ENCODE data around the gene CNOT10.

CNOT10 gene

DNA sequence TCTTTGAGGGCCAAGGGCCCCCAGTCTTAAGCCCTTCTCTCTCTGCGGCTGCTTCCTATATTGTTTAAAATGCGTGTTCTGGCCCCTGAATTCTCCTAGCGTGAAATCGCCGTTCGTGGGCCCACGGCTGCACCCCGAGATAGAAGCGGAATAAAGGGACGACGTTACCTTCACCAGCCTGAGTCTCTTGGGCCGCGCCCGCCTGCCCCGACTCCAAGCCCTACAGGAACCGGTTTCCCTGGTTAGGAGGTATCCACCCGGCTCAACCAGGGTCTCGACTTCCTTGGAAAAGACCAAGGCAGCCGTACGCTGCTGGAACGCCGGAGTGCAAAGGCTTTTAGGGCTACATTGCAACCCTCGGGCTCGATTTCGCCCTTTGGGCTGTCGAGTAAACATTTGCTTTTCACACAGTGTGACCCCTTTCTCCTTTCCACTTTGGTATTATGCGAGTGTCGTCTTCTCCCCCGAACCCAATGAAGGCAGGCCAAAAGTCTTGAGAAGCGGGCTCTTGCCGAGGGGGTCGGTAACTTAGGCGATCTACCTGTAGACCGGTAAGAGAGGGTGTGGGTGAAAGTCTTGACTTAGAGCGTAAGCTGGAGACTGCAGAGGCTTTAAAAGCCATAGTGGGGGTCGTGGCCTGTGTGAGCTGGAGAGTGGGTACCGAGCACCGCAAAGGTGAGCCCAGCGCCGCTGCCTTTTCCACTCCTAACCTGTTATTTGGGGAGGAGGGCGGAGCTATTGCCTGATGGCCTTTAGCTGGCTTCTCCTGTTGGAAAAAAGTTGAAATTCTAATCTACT lies 134.8 kb downstream of the CNOT10 start:
- DNase-seq (ENCODE audit: extremely low spot score), result no peak
- POLR2A ChIA-PET, result no interaction called here
- TF ChIP-seq, protein P1, sequence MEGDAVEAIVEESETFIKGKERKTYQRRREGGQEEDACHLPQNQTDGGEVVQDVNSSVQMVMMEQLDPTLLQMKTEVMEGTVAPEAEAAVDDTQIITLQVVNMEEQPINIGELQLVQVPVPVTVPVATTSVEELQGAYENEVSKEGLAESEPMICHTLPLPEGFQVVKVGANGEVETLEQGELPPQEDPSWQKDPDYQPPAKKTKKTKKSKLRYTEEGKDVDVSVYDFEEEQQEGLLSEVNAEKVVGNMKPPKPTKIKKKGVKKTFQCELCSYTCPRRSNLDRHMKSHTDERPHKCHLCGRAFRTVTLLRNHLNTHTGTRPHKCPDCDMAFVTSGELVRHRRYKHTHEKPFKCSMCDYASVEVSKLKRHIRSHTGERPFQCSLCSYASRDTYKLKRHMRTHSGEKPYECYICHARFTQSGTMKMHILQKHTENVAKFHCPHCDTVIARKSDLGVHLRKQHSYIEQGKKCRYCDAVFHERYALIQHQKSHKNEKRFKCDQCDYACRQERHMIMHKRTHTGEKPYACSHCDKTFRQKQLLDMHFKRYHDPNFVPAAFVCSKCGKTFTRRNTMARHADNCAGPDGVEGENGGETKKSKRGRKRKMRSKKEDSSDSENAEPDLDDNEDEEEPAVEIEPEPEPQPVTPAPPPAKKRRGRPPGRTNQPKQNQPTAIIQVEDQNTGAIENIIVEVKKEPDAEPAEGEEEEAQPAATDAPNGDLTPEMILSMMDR (IDR thresholded peaks at IDR 0.05; ENCODE audit: control extremely low read depth, extremely low read depth, low read depth, missing control alignments), result no peak
- CTCF ChIA-PET, result no interaction called here

DNA sequence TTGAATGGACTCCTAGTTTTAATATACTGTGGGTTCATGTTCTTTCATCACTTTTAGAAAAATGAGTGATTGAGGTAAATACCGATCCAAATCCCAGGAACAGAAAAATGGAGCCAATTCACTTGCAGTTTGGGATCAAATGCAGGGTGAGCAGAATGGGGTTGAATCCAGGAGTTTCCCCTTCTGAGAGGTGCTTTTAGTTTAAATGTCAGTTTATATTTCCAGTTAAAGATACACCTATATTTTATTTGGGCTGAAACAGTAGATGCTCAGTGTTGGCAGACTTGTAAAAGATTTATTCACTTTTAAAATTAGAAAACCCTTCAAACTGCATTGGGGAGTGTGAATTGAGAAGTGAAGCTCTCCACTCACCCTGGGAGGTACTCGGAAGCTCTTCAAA lies 135.4 kb downstream of the CNOT10 start:
- TF ChIP-seq, protein P1 (IDR thresholded peaks at IDR 0.05; ENCODE audit: control extremely low read depth, extremely low read depth, low read depth, missing control alignments), result no peak
- CTCF ChIA-PET, result interaction anchor here (0.6 to 0.9 kb wide), 2 partner anchors 10 to 18 kb away, joined by 3 read pairs; no protein-coding TSS in a partner anchor
- no peak for DNase-seq (ENCODE audit: extremely low spot score)
- POLR2A ChIA-PET, result no interaction called here

DNA sequence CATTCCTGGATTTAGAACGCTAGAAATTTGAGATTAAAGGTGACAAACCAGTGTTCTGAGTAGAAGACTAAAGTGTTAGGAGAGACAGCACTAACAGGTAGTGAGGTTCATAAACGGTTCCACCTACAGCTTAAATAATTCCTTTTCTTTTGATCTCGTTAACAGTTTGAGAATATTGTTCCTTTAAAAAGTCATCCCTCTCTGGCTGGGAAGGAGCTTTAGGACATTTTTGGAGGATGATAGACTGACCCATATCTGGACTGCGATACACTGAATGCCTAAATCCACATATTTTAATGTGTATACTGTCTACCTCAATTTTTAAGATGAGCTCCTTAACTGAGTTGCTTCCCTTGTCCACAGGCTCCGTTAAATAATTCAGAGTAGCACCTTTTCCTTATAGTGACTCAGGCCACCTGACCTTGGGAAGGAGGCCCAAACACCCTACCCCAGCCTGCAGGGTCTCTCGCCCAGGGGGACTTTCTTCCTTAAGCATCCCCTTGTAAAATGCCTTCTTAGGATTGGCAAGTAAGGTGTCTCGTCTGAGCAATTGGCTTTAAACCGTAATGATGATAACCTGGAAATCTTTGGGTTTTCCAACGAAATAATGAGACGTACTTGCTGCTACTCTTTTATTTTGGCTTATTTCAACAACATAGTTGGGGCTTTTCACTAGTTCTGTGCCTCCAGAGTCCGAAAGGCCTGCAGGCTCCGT lies 136.1 kb downstream of the CNOT10 start:
- TF ChIP-seq, protein P1 (IDR thresholded peaks at IDR 0.05; ENCODE audit: control extremely low read depth, extremely low read depth, low read depth, missing control alignments), result no peak
- ChIA-PET POLR2A (no interaction called here), CTCF (interaction anchor here (0.6 to 0.9 kb wide), 2 partner anchors 10 to 17 kb away, joined by 3 read pairs; no protein-coding TSS in a partner anchor)
- DNase-seq (ENCODE audit: extremely low spot score), result no peak

DNA sequence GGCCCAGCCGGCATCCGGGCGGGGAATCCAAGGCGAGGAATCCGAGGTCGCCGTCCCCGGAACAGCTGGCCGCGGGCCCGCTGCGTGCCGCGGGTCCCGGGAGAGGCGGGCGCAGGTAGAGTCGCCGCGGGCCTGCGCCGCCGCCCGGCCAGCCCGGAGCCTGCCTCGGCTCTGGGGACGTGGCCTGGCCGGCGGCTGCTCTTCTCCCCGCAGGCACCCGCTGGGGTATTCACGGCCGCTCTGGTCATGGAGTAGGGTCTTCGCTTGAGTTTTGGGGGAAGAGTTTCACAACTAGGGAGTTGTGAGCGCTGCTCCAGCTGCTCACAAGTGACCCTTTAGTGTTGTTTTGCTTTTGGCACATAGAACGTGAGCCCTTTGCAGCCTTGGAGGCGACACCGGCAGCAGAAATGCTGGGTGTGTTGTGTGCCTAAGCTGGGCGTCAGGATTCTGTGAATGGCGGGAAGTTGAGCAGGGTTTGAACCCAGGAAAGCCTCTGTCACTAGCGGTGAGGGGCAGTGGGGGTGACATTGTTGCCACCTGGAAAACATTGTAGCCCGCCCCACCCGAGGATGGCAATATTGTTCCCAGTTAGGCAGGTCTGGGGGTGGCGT lies 136.8 kb downstream of the CNOT10 start:
- DNase-seq (ENCODE audit: extremely low spot score), result no peak
- POLR2A ChIA-PET, result no interaction called here
- CTCF ChIA-PET, result no interaction called here
- TF ChIP-seq, protein P1 (IDR thresholded peaks at IDR 0.05; ENCODE audit: control extremely low read depth, extremely low read depth, low read depth, missing control alignments), result no peak

GRCh38 chr3:32822609-32823498 lies 137.9 kb downstream of the CNOT10 start:
- TF ChIP-seq, protein P1 (IDR thresholded peaks at IDR 0.05; ENCODE audit: control extremely low read depth, extremely low read depth, low read depth, missing control alignments), result no peak
- DNase-seq (ENCODE audit: extremely low spot score), result no peak
- ChIA-PET CTCF (interaction anchor here (1.1 kb wide), 1 partner anchor 9 kb away, joined by 3 read pairs; no protein-coding TSS in a partner anchor), POLR2A (interaction anchor here (0.5 kb wide), 1 partner anchor 132 kb away, joined by 4 read pairs; no protein-coding TSS in a partner anchor)
